Measurements from ENCODE around the gene CBLN3. TPM values are rescaled to one million over a fixed set of nuclear protein-coding genes. Genes with fewer than 3 reads are reported as not detected.

CBLN3 gene
- total RNA-seq, 1 experiment from 2014 or later: 3.4 TPM

GRCh38 chr14:24417832-24418491, 11.5 kb downstream of the CBLN3 start:
- no peak overlapping the region for H3K4me3 ChIP-seq (ENCODE audit: low read length)
- no peak overlapping the region for H3K9ac ChIP-seq (ENCODE audit: low read length)
- DNase-seq (no peak), ATAC-seq (no peak)
- intact Hi-C loops (cut with micrococcal nuclease): no loop called here
- TF ChIP-seq EZH2phosphoT487 (IDR thresholded peaks at IDR 0.05; ENCODE audit: borderline replicate concordance, low read length): no peak
- TF ChIP-seq EZH2 (IDR thresholded peaks at IDR 0.05; ENCODE audit: low read length, unreplicated experiment): no peak
- TF ChIP-seq, protein P1, sequence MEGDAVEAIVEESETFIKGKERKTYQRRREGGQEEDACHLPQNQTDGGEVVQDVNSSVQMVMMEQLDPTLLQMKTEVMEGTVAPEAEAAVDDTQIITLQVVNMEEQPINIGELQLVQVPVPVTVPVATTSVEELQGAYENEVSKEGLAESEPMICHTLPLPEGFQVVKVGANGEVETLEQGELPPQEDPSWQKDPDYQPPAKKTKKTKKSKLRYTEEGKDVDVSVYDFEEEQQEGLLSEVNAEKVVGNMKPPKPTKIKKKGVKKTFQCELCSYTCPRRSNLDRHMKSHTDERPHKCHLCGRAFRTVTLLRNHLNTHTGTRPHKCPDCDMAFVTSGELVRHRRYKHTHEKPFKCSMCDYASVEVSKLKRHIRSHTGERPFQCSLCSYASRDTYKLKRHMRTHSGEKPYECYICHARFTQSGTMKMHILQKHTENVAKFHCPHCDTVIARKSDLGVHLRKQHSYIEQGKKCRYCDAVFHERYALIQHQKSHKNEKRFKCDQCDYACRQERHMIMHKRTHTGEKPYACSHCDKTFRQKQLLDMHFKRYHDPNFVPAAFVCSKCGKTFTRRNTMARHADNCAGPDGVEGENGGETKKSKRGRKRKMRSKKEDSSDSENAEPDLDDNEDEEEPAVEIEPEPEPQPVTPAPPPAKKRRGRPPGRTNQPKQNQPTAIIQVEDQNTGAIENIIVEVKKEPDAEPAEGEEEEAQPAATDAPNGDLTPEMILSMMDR (conservative IDR thresholded peaks at IDR 0.05; ENCODE audit: low read depth, low read length): no peak
- no peaks in the 10 kb centered on the region for H3K9me2 ChIP-seq (replicated peaks; ENCODE audit: low read length)
- peaks cover 4% of the 10 kb centered on the region for H3F3A ChIP-seq (ENCODE audit: low read length, unreplicated experiment)
- 0 out of 2 replicates have a peak overlapping the region, but pooled peaks have one; percentile 10 for H2AFZ ChIP-seq (ENCODE audit: low read length)
- no peaks in the 10 kb centered on the region for H4K20me1 ChIP-seq (ENCODE audit: low read length)
- H3K4me1 ChIP-seq (ENCODE audit: insufficient read depth, low read length): peaks cover 20% of the 10 kb centered on the region
- peak overlapping the region; percentile 71 for H3K27ac ChIP-seq (ENCODE audit: low read length)
- no peaks in the 10 kb centered on the region for H3K9me3 ChIP-seq (ENCODE audit: low read length)
- peak overlapping the region; percentile 34; the same call in 1 of the 2 replicates for H3K4me2 ChIP-seq (ENCODE audit: low read length)
- no peaks in the 10 kb centered on the region for H3K36me3 ChIP-seq (ENCODE audit: low read depth, low read length)
- no peaks in the 10 kb centered on the region for H3K79me2 ChIP-seq (ENCODE audit: low read length)
- no TSS peak for BruUV-seq (replicated peaks)
- CTCF ChIA-PET: interaction anchor here (0.7 kb wide), 1 partner anchor 271 kb away, joined by 4 read pairs; no protein-coding TSS in a partner anchor
- H3K27me3 ChIP-seq (ENCODE audit: low read length): no peaks in the 10 kb centered on the region
- POLR2A ChIA-PET (ENCODE audit: unreplicated experiment): no interaction called here

DNA sequence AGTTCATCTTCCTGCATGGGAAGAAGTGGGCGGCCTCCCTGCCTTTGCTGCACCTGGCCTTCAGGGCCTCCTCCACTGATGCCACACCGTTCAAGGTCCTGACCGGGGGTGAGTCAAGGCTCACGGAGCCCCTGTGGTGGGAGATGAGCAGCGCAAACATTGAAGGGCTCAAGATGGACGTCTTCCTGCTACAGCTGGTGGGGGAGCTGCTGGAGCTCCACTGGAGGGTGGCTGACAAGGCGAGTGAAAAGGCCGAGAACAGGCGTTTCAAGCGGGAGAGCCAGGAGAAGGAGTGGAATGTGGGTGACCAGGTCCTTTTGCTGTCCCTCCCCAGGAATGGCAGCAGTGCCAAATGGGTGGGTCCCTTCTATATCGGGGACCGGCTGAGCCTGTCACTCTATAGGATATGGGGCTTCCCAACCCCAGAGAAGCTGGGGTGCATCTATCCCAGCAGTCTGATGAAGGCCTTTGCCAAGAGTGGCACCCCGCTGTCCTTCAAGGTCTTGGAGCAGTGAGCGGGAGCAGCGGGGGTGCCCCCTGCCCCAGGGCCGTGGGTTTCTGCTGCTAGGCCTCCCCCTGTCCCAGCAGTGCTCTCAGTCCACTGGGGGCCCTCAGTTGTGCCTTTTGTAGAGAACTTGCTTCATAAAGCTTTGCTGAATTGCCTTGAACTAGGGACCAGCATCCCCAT, 12.4 kb downstream of the CBLN3 start:
- no peaks in the 10 kb centered on the region for H3K9me2 ChIP-seq (replicated peaks; ENCODE audit: low read length)
- intact Hi-C loops (cut with micrococcal nuclease): no loop called here
- H3F3A ChIP-seq (ENCODE audit: low read length, unreplicated experiment): peaks cover 4% of the 10 kb centered on the region
- H2AFZ ChIP-seq (ENCODE audit: low read length): no peak overlapping the region
- H3K9ac ChIP-seq (ENCODE audit: low read length): no peak overlapping the region
- H3K27ac ChIP-seq (ENCODE audit: low read length): no peak overlapping the region
- H3K4me3 ChIP-seq (ENCODE audit: low read length): no peak overlapping the region
- no peaks in the 10 kb centered on the region for H3K27me3 ChIP-seq (ENCODE audit: low read length)
- ATAC-seq (no peak), DNase-seq (no peak)
- H4K20me1 ChIP-seq (ENCODE audit: low read length): no peaks in the 10 kb centered on the region
- peaks cover 20% of the 10 kb centered on the region for H3K4me1 ChIP-seq (ENCODE audit: insufficient read depth, low read length)
- ChIA-PET POLR2A (ENCODE audit: unreplicated experiment) (no interaction called here), CTCF (no interaction called here)
- no peaks in the 10 kb centered on the region for H3K9me3 ChIP-seq (ENCODE audit: low read length)
- TF ChIP-seq EZH2 (IDR thresholded peaks at IDR 0.05; ENCODE audit: low read length, unreplicated experiment) (no peak), EZH2phosphoT487 (IDR thresholded peaks at IDR 0.05; ENCODE audit: borderline replicate concordance, low read length) (no peak)
- TF ChIP-seq, protein P1 (conservative IDR thresholded peaks at IDR 0.05; ENCODE audit: low read depth, low read length): no peak
- no peaks in the 10 kb centered on the region for H3K79me2 ChIP-seq (ENCODE audit: low read length)
- no peaks in the 10 kb centered on the region for H3K36me3 ChIP-seq (ENCODE audit: low read depth, low read length)
- H3K4me2 ChIP-seq (ENCODE audit: low read length): no peak overlapping the region
- BruUV-seq (replicated peaks): no TSS peak

Measured in PC-3 (cell line).